SIG-M5 (cell line): ENCODE results near the gene ZDHHC22.

ENCODE experiments used
- DNase-seq: peaks from one replicate; lab custom pipeline; 2025; lab: John Stamatoyannopoulos, UW

ZDHHC22 gene

GRCh38 chr14:77103951-77104350 lies 37.6 kb downstream of the ZDHHC22 start:
- DNase-seq: no peak

DNA sequence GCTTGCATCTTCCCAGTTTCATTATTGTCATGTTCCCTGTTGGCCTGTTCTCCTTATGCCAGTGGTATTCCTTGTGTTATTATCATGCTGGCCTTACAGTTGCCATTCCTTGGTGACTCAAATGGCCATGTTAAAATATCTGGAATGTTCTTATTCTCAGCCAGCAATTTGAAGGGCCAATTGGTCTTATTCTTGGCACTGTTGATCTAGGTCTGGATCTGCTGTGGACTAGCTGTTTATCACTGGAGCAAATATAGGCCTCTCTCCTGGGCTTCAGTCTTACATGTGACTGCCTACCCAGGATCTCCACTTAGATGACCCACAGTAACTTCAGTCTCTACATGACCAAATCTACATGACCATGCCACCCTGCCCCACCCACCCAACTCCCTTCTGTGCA lies 38.1 kb downstream of the ZDHHC22 start:
- no peak for DNase-seq

- no peak for DNase-seq
Observed at GRCh38 chr14:77102154-77102553, 39.4 kb downstream of the ZDHHC22 start.

GRCh38 chr14:77100961-77101360 lies 40.6 kb downstream of the ZDHHC22 start:
- DNase-seq: no peak

GRCh38 chr14:77099425-77100167 lies 42.0 kb downstream of the ZDHHC22 start:
- no peak for DNase-seq

- no peak for DNase-seq
Observed at GRCh38 chr14:77098529-77099353, 42.9 kb downstream of the ZDHHC22 start.

DNA sequence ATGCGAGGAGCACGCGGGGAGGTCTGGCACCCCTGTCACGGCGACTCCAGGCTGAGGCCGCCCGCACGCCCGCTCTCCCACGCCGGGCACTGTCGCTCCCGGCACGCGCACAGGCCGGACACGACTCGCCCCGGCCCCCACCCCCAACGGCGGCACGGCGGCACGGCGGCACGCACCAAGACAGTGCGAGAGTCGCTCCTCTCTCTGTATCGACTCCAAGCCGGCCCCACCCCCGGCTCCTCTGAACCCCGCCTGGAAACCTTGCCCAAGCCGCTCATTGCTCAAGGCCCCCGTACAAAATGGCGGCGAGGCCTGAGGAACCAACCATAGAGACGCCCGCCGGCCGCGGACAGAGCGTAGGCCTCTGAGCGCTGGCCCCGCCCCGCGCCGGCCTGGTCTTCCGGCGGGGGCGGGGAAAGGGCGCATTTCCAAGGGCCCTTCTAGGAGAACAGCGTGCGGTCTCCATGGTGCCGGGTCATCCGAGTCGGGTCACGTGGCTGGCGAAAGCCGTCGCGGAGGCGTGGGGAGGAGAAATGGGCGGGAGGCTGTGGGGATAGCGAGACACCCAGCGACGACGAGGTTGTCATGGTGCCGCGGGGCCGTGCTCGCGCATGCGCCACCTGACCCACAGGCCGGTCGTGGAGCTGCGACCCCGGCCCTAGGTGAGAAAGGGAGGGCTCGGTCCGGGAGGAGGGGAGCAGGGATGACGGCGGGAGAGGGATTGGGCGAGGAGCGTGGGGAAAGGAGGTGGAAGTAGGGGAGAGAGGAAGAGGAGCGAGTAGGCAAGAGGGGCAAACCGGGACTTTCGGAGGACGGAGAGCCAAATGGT lies 43.7 kb downstream of the ZDHHC22 start, which contains the start of gene CIPC:
TSS of gene CIPC (plus strand) at position 559 of the 829 bp plus-strand sequence. CDS start 7,451 bp downstream, outside the sequence.
- peak; percentile 93 for DNase-seq

GRCh38 chr14:77097006-77097699 lies 44.4 kb downstream of the ZDHHC22 start:
- no peak for DNase-seq

GRCh38 chr14:77094672-77095284 lies 46.8 kb downstream of the ZDHHC22 start:
- no peak for DNase-seq

- DNase-seq: no peak
Observed at GRCh38 chr14:77092676-77093075, 48.9 kb downstream of the ZDHHC22 start.

- no peak for DNase-seq
Observed at GRCh38 chr14:77091518-77091917, 50.1 kb downstream of the ZDHHC22 start.

GRCh38 chr14:77088645-77089044 lies 52.9 kb downstream of the ZDHHC22 start:
- no peak for DNase-seq

GRCh38 chr14:77088219-77088618 lies 53.4 kb downstream of the ZDHHC22 start:
- DNase-seq: no peak

DNA sequence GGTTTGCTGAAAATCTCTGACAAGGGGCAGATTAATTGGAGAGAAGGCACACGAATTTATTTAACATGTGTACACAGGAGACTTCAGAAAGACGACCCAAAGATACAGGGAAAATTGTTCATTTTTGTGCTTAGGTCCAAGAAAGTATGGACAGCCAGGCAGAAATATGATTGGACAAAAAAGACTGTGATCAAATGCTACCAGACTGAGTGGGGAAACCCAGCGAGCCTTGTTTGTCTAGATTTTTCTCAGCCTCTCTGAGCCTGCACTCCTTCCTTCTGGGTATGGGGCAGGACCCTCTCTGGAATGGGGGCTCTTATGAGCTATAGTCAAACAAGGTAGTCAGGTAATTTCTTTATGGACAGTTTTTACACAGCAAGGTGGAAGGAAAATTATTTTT lies 54.0 kb downstream of the ZDHHC22 start:
- DNase-seq: no peak

DNA sequence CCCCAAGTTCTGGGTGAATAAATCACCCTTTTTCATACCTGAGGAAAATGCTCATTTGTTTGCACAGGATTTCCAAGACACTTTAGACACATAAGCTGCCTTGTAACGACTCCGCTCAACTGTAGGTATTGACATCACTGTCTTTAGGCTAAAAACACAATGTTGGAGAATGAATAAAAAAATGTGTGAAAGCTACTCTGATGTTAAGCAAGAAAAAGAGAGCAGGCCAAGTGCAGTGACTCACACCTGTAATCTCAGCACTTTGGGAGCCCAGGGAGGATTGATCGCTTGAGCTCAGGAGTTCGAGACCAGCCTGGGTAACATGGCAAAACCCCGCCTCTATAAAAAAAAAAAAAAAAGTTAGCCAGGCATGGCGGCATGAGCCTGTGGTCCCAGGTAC lies 54.6 kb downstream of the ZDHHC22 start:
- DNase-seq: no peak

DNA sequence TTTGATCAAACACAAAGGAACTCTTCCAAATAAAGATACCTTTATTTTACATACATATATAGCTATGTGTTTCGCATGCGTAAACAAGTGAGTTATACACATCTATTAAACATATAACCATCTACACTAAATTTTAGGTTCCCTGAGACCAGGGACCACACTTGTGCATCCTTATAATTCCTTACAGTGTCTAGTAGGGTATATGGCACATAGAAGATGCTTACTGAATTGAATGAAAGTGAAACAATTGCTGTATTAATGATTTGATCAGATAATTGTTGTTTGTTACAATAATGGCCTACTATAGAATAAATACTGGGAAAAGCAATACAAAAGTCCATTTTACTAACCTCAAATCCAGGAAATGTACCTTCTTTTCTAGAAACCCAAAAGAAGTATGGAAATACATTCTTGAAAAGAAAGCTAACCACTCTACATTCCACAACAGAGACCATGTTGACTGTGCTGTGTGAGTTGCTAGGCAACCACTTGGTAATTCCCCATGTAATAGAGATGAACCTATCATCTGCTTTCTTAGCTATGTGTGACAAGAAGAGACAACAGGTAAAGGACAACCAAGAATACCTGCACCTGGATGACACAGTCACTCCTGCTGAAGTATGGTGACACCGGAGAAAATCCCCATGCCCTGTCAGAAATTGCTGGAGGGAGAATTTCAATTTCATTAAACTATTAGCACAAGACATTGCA lies 55.4 kb downstream of the ZDHHC22 start:
- DNase-seq: no peak

DNA sequence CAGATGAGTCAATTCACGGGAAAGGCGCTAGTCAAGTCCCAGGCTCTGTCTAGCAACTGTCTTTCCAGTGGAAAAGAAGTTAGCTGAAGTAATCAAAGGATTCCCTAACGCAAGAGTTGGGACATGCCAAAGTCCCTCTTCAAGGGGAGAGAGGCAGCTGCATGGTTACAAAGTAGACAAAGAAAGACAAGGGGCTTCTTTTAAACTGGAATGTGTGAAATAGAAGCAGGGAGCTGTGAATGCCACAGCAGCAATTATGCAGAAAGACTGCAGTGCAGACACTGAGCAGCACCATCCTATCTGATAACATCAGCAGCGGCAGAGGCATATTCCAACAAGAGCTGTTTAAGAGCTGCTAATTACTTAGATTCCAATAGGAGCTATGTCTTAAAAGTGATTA lies 56.1 kb downstream of the ZDHHC22 start:
- no peak for DNase-seq

- DNase-seq: no peak
Observed at GRCh38 chr14:77084985-77085384, 56.6 kb downstream of the ZDHHC22 start.

- DNase-seq: no peak
Observed at GRCh38 chr14:77083082-77083481, 58.5 kb downstream of the ZDHHC22 start.

DNA sequence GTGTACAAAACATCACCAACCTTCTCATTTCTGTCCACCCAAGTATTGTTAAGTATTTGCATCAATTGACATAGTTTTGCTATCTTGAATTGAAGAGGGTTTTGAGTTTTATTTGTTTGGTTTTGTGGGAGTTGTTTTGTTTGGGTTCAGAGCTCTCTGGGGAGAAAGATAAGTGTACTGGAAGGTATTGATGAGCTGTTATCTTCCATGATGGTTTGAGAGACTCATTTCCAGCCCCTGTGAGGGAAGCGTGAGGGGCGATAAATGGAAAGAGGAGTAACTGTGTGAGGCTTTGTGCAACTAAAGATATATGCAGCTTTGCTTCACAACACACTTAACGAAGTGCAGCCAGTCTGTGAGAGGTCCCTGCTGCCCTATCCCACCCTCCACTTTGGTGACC lies 59.2 kb downstream of the ZDHHC22 start:
- DNase-seq: no peak
